ENCODE data around the gene OXLD1. TPM values are rescaled to one million over a fixed set of nuclear protein-coding genes. Genes with fewer than 3 reads are reported as not detected.

Gene OXLD1
- 26.7 and 37.2 TPM in 2 replicates for total RNA-seq

DNA sequence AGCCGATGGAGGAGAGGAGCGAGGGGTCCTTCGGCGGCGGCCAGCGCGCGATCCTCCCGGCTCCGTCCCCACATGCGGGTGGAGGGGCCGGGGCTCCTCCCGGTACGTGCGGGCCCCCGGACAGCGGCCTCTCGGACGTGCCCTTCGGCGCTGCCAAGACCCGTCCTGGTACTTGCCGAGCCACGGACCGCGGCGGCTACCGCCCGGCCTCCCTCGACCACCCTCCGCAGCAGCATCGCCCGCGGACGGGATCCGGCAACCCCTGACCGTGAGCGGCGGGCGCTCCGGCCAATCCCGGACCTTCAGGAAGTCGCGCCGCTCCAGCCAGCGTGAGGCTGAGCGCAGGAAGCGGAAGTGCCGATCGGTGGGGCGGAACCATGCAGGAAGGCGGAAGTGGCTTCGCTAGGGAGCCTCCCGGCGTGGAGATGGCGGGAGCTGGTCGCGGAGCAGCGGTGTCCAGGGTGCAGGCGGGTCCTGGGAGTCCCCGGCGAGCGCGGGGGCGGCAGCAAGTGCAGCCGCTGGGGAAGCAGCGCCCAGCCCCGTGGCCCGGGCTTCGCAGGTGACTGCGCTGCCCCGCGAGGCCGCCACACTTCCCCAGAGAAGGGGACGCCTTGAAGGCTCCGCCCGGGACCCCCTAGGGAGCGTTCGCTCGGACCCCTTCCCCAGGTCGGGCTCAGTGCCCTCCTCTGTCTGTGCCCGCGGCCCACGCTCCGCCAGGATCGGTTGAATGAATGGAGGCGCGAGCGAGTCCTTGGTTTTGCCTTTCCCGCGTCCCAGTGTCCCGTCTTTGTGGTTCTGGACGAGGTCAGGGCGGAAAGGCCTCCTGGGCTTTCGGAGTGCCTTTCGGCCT is at the start of gene OXLD1, which contains the start of gene CCDC137:
OXLD1 (minus strand) TSS at position 264 of the 850 bp plus-strand sequence; CDS start at position 236, 28 bp downstream.
CCDC137 (plus strand) TSS at position 396 of the 850 bp plus-strand sequence; CDS start at position 426, 30 bp downstream.

GRCh38 chr17:81711814-81712467 is 45.5 kb upstream of the OXLD1 start, which contains the start of gene SLC25A10:
Gene SLC25A10 (plus strand): TSS chr17:81712284. CDS start chr17:81712427, 143 bp downstream.

DNA sequence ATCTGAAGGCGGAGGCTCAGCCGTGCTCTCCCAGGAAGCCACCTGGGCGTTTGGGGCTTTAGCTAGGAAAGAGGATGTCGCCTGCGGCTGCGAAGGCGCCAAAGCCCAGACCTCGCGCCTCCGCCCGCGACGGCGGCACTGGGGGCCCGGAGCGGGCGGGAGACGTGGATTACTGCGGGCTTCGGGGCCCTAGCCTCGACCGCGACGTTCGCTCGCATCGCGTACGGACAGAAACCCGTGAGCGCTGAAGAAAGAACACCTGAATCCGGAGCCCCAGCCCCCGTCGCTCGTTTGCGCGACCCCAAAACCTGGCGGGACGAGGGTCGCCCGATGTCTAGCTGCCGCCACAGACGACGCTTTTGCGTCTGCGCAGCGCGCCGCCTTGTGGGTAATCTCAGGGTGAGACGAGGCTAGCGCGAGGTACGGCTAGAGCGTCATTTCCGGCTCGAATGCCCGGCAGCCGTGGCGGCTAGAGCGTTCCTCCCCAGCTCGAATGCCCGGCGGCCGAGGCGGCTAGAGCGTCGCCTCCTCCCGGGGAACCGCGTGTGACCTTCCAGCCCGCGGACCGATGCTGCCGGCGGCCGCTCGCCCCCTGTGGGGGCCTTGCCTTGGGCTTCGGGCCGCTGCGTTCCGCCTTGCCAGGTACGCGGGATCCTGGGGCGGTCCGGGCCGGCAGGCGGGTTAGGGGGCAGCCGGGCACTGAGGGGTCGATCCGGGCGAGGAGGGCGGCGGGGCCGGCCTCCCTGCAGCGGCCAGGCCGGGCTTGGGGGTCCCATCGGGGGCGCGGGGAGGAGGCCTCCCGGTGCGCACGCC is 36.7 kb upstream of the OXLD1 start, which contains the start of gene MRPL12:
MRPL12 (plus strand) TSS at position 434 of the 813 bp plus-strand sequence; CDS start at position 569, 135 bp downstream.

DNA sequence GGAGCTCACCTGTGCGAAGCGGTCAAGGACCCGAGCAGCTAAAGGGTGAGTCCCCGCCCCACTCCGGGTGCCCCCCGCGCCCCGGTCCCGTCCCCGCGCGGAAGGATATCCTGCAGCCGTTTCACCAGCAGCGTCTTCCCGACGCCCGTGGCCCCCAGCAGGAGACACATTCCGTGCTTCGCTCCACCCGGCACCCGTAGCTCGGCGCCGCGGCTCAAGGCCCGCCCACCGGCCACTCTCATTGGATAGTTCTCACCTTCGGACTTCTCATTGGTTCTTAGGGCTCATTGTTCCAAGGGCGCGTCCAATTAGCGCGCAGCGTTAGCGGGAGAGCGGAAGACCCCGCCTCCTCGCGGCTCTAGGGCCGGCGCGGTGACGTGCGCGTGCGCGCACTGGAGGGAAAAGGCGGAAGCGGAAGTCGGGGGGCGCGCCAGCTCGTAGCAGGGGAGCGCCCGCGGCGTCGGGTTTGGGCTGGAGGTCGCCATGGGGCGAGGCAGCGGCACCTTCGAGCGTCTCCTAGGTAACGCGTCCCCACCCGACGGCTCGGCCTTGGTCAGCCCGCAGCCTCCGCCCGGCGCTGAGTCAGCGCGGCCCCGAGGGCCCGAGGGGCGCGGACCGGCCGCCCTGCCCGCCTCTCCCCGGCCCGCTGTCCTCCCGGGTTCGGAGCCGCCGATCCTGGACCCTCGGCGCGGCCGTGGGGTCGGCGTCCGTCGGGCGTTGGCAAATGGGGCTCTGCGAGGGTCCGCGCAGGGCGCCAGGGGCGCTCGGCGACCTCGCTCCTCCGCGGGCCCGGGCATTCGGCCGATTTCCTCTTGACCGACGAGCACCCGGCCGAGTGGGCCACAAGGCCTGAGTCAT is 17.4 kb upstream of the OXLD1 start, which contains the start of the genes ARL16 and HGS:
ARL16 (minus strand) TSS at position 214 of the 858 bp plus-strand sequence; CDS start at position 170, 44 bp downstream.
HGS (plus strand) TSS at position 428 of the 858 bp plus-strand sequence; CDS start at position 484, 56 bp downstream.

GRCh38 chr17:81656118-81656743 is 10.2 kb downstream of the OXLD1 start, which contains the start of gene PDE6G:
Gene PDE6G (minus strand): TSS chr17:81656542. CDS start chr17:81653305, 3,237 bp downstream.

GRCh38 chr17:81636505-81637288 is 29.7 kb downstream of the OXLD1 start, which contains the start of the genes NPLOC4 and TSPAN10:
Gene NPLOC4 (minus strand): TSS chr17:81637112. CDS start chr17:81636930, 182 bp downstream.
Gene TSPAN10 (plus strand): TSS chr17:81637196. CDS start chr17:81642413, 5,217 bp downstream.

Other genes with a start within 250 kb of the OXLD1 start
- gene ACTG1, start 153.8 kb downstream of the OXLD1 start, total RNA-seq: 10,454 and 10,567 TPM in 2 replicates
- gene FSCN2, start 138.2 kb downstream of the OXLD1 start, total RNA-seq: 1.2 TPM in 1 of 2 replicates, not detected in the other
- gene FAAP100, start 114.3 kb downstream of the OXLD1 start, total RNA-seq: 29.4 and 31.2 TPM in 2 replicates
- gene NPLOC4, start 29.5 kb downstream of the OXLD1 start, total RNA-seq: 79.1 and 89.9 TPM in 2 replicates
- 0.20 TPM in 1 of 2 replicates, not detected in the other for gene TSPAN10, start 29.4 kb downstream of the OXLD1 start, total RNA-seq
- 0.20 and 0.25 TPM in 2 replicates for gene PDE6G, start 10.1 kb downstream of the OXLD1 start, total RNA-seq
- gene CCDC137, start 132 bp upstream of the OXLD1 start, total RNA-seq: 21.9 and 22.1 TPM in 2 replicates
- 35.6 and 36.0 TPM in 2 replicates for gene ARL16, start 17.2 kb upstream of the OXLD1 start, total RNA-seq
- gene HGS, start 17.4 kb upstream of the OXLD1 start, total RNA-seq: 124 and 135 TPM in 2 replicates
- 145 and 156 TPM in 2 replicates for gene MRPL12, start 36.8 kb upstream of the OXLD1 start, total RNA-seq
- gene SLC25A10, start 45.7 kb upstream of the OXLD1 start, total RNA-seq: 27.1 and 32.0 TPM in 2 replicates
- not detected in 2 replicates for gene GCGR, start 137.5 kb upstream of the OXLD1 start, total RNA-seq
- 88.9 and 104 TPM in 2 replicates for gene MCRIP1, start 166.7 kb upstream of the OXLD1 start, total RNA-seq
- gene PPP1R27, start 168.4 kb upstream of the OXLD1 start, total RNA-seq: not detected in 2 replicates
- gene P4HB, start 193.9 kb upstream of the OXLD1 start, total RNA-seq: 1,689 and 1,862 TPM in 2 replicates
- gene ARHGDIA, start 204.7 kb upstream of the OXLD1 start, total RNA-seq: 405 and 442 TPM in 2 replicates
- 270 and 274 TPM in 2 replicates for gene ALYREF, start 225.0 kb upstream of the OXLD1 start, total RNA-seq
- gene ANAPC11, start 225.1 kb upstream of the OXLD1 start, total RNA-seq: 259 and 262 TPM in 2 replicates
- 0.54 and 1.3 TPM in 2 replicates for gene NPB, start 235.6 kb upstream of the OXLD1 start, total RNA-seq
- 51.8 and 57.0 TPM in 2 replicates for gene PCYT2, start 244.8 kb upstream of the OXLD1 start, total RNA-seq